Stomach (tissue), 9 donors: ENCODE results near the gene HCN1. TPM values are rescaled to one million over a fixed set of nuclear protein-coding genes. Genes with fewer than 3 reads are reported as not detected.

Experiments
- DNase-seq, 2 donors: peaks; one replicate each; pipeline versions ENCODE4 v3.0.0 to v3.0.0-alpha.2; 2013 to 2019
- H3K27ac ChIP-seq, 5 donors: fragments of 200-600 bp in 4 of 5; sonication (generic) in 4 of 5; one replicate each; pipeline ENCODE4 v1.5.1; 2013 to 2019; ENCODE audit warnings: mild to moderate bottlenecking in 1 of 5, moderate library complexity in 1 of 5
- H3K27me3 ChIP-seq, 3 donors: fragments of 200-600 bp; sonication (generic); one replicate each; pipeline ENCODE4 v1.5.1; 2017 to 2019; ENCODE audit warnings: mixed run types in 1 of 3
- H3K36me3 ChIP-seq, 4 donors: fragments of 200-600 bp; sonication (generic); 1 replicate in 3 of 4; 2 replicates in 1 of 4; pipeline ENCODE4 v1.5.1; 2016 to 2019
- H3K4me1 ChIP-seq, 4 donors: fragments of 200-600 bp; sonication (generic); one replicate each; pipeline ENCODE4 v1.5.1; 2016 to 2019
- H3K4me3 ChIP-seq, 4 donors: fragments of 200-600 bp; sonication (generic) in 3 of 4; one replicate each; pipeline ENCODE4 v1.5.1; 2016 to 2019; ENCODE audit warnings: mild to moderate bottlenecking in 1 of 4
- H3K9me3 ChIP-seq, 4 donors: fragments of 200-600 bp; sonication (generic); one replicate each; pipeline ENCODE4 v1.5.1; 2016 to 2019
- EP300 ChIP-seq: sonication (generic); formaldehyde crosslinking; IDR thresholded peaks from one replicate; pipeline ENCODE4 v1.6.1; 2017; ENCODE audit warnings: antibody characterized with exemption
- POLR2A ChIP-seq, 4 donors: fragments of 450-650 bp; IDR thresholded peaks; one replicate each; pipeline ENCODE4 v1.6.1; 2016; ENCODE audit warnings: antibody characterized with exemption in 4 of 4, control low read depth in 2 of 4, mild to moderate bottlenecking in 1 of 4, moderate library complexity in 1 of 4
- POLR2AphosphoS5 ChIP-seq, 3 donors: sonication (generic); formaldehyde crosslinking; IDR thresholded peaks; one replicate each; pipeline ENCODE4 v1.6.1; 2016; ENCODE audit warnings: antibody characterized with exemption in 3 of 3
- WGBS, 5 donors: extraction: QIAGEN DNeasy Blood & Tissue Kit in 3 of 5; methylation state at CpG; one replicate each; pipeline versions ENCODE4 v1.1.5 to v1.1.7; 2013 to 2018; 5-methylcytosine and 5-hydroxymethylcytosine counted together
- intact Hi-C: fragments of 100-400 bp; cut with DNase I; formaldehyde crosslinking; loops from one replicate; pipeline ENCODE4 v1.15.1; 2023; ENCODE audit warnings: low total_unique reads
- polyA plus RNA-seq, 3 donors: library from polyadenylated mRNA; stranded (reverse); fragments of 200-250 nt; gene quantifications; one replicate each; pipeline ENCODE4 v1.2.3, GENCODE V29; 2013
- total RNA-seq, 5 donors: library from RNA; depleted of rRNA; stranded (reverse); fragments of >200 nt; gene quantifications; one replicate each; pipeline versions ENCODE4 v1.1.0 to v1.2.3, GENCODE V29; 2014 to 2016
- TF ChIP-seq, protein P1 (sequence below), 7 experiments: fragments of 450-650 bp in 4 of 7; fragments of 200-600 bp in 3 of 7; sonication (generic) in 3 of 7; IDR thresholded peaks; one replicate each; pipeline ENCODE4 v1.5.1; 2016 to 2019; ENCODE audit warnings: antibody characterized with exemption in 7 of 7, control low read depth in 2 of 7, mild to moderate bottlenecking in 1 of 7
- donor health status: healthy with polysubstance abuse.
- donor health status: Bipolar disorder and iron deficiency.
- donor health status: healthy.

The HCN1 gene
- total and polyA plus RNA-seq, 8 donors = 0.03 to 0.92 (median 0.29) TPM; not detected in 5

DNA sequence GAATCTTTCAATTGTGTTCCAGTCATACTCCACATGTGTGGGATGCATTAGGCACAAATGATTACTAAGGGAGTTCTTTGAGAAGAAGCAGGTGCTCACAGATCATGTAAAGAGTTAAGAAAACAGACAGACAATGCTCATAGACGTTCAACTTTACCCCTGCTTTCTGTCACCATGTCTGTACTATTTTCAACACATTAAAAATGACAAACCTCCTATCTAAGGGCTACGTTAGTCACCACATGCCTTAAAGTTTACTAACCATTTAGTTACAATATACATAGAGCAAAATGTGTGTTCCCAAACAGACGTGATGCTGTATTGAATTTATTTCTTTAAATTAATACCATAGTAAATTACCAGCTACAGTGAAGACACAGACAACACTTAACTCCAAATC is 435.9 kb downstream of the HCN1 start:
- 37 to 46% (median 42%) methylated on average over 3 of the region's 3 CpGs for WGBS, 5 donors
- H3K27ac ChIP-seq = no peak overlapping the region
- no peak for DNase-seq
- no peaks in the 10 kb centered on the region for H3K36me3 ChIP-seq
- H3K4me1 ChIP-seq = no peaks in the 10 kb centered on the region
- H3K27me3 ChIP-seq = no peaks in the 10 kb centered on the region
- no peak for TF ChIP-seq POLR2AphosphoS5 (IDR thresholded peaks at IDR 0.05)
- TF ChIP-seq, protein P1, sequence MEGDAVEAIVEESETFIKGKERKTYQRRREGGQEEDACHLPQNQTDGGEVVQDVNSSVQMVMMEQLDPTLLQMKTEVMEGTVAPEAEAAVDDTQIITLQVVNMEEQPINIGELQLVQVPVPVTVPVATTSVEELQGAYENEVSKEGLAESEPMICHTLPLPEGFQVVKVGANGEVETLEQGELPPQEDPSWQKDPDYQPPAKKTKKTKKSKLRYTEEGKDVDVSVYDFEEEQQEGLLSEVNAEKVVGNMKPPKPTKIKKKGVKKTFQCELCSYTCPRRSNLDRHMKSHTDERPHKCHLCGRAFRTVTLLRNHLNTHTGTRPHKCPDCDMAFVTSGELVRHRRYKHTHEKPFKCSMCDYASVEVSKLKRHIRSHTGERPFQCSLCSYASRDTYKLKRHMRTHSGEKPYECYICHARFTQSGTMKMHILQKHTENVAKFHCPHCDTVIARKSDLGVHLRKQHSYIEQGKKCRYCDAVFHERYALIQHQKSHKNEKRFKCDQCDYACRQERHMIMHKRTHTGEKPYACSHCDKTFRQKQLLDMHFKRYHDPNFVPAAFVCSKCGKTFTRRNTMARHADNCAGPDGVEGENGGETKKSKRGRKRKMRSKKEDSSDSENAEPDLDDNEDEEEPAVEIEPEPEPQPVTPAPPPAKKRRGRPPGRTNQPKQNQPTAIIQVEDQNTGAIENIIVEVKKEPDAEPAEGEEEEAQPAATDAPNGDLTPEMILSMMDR (IDR thresholded peaks at IDR 0.05) = no peak
- no peak for TF ChIP-seq POLR2A (IDR thresholded peaks at IDR 0.05)
- no peak for TF ChIP-seq EP300
- intact Hi-C loops = no loop called here
- peaks cover 0 to 13% (median 2%) of the 10 kb centered on the region in 4 donors for H3K9me3 ChIP-seq
- no peak overlapping the region for H3K4me3 ChIP-seq

DNA sequence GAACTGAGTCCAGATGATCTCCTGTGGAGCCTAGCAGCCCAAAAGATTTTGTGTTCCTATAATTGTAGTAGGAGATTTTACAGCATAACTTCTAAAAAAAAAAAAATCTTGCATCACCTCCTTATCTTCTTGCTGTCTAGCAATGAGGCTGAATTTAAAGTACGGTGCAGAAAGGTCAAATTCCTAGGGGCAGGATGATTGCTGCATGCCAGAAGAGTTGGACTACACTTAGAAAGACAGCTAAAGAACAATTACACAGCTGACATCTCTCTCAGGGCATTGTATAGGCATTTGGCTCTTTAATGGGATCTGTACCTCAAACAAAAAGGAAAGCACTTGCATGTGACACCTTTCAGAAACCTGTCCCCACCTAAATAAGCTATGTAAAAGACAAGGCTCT is 443.2 kb downstream of the HCN1 start:
- no peaks in the 10 kb centered on the region for H3K4me1 ChIP-seq
- H3K27ac ChIP-seq = no peak overlapping the region
- H3K4me3 ChIP-seq = no peak overlapping the region
- H3K36me3 ChIP-seq = no peaks in the 10 kb centered on the region
- peaks cover 0 to 23% (median 6%) of the 10 kb centered on the region in 4 donors for H3K9me3 ChIP-seq
- 13 to 29% (median 24%) methylated on average over 1 of the region's 1 CpG for WGBS, 5 donors
- no peak for TF ChIP-seq POLR2A (IDR thresholded peaks at IDR 0.05)
- TF ChIP-seq POLR2AphosphoS5 (IDR thresholded peaks at IDR 0.05) = no peak
- no peak for TF ChIP-seq EP300
- TF ChIP-seq, protein P1 (IDR thresholded peaks at IDR 0.05) = no peak
- no peaks in the 10 kb centered on the region for H3K27me3 ChIP-seq
- intact Hi-C loops = no loop called here
- DNase-seq = no peak

DNA sequence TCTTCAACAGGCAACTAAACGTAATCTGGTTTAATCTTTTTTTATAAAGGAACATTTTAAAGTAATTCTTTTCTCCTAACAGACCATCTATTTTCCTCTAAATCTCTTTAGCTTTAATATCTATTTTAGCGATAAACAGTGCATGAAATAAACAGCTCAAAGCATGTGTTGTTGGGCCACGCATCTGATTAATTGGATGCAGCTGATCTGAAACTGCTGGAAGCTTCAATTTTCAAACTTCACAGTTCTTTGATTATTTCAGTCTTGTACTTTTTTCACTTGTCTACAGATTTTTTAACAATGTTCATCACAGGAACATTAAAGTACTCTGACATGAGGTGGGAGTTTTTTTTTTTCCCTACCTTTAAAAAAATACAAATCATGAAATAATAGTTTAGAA is 443.6 kb downstream of the HCN1 start:
- Histone ChIP-seq H3K27me3 (no peaks in the 10 kb centered on the region), H3K4me3 (no peak overlapping the region), H3K9me3 (peaks cover 0 to 27% (median 6%) of the 10 kb centered on the region in 4 donors), H3K4me1 (no peaks in the 10 kb centered on the region), H3K36me3 (no peaks in the 10 kb centered on the region), H3K27ac (no peak overlapping the region)
- intact Hi-C loops = no loop called here
- TF ChIP-seq POLR2AphosphoS5 (IDR thresholded peaks at IDR 0.05) (no peak), EP300 (no peak), POLR2A (IDR thresholded peaks at IDR 0.05) (no peak)
- TF ChIP-seq, protein P1 (IDR thresholded peaks at IDR 0.05) = no peak
- 51 to 81% (median 74%) methylated on average over 3 of the region's 3 CpGs for WGBS, 5 donors
- no peak for DNase-seq

DNA sequence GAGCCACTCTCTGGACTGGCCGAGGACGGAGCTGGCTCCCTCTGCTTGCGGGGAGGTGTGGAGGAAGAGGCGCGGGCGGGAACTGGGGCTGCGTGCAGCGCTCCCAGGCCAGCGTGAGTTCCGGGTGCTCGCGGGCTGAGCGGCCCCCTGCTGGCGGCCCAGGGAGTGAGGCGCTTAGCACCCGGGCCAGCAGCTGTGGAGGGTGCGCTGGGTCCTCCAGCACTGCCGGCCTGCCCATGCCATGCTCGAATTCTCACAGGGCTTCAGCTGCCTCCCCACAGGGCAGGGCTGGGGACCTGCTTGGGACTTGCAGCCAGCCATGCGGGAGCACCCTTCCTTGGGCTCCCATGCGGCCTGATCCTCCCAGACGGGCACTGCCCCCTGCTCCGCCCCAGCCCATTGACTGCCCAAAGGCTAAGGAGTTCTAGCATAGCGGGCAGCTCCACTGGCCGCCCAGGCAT is 470.6 kb downstream of the HCN1 start:
- Histone ChIP-seq H3K27me3 (no peaks in the 10 kb centered on the region), H3K4me3 (no peak overlapping the region), H3K27ac (no peak overlapping the region), H3K36me3 (no peaks in the 10 kb centered on the region), H3K9me3 (peaks cover 0 to 20% (median 13%) of the 10 kb centered on the region in 4 donors), H3K4me1 (no peaks in the 10 kb centered on the region)
- 92 to 99% (median 96%) methylated on average over 8 to 25 of the region's 25 CpGs for WGBS, 5 donors
- DNase-seq = no peak
- TF ChIP-seq EP300 = no peak
- TF ChIP-seq, protein P1 (IDR thresholded peaks at IDR 0.05) = no peak
- TF ChIP-seq POLR2AphosphoS5 (IDR thresholded peaks at IDR 0.05) = no peak
- TF ChIP-seq POLR2A (IDR thresholded peaks at IDR 0.05) = no peak
- intact Hi-C loops = no loop called here
